ENCODE data around the gene SV2C.
"Not testable (repeated sequence)": the region's sequence is repeated elsewhere in the genome, so short reads cannot be mapped to it uniquely, and the experiment has no call there.

SV2C gene

DNA sequence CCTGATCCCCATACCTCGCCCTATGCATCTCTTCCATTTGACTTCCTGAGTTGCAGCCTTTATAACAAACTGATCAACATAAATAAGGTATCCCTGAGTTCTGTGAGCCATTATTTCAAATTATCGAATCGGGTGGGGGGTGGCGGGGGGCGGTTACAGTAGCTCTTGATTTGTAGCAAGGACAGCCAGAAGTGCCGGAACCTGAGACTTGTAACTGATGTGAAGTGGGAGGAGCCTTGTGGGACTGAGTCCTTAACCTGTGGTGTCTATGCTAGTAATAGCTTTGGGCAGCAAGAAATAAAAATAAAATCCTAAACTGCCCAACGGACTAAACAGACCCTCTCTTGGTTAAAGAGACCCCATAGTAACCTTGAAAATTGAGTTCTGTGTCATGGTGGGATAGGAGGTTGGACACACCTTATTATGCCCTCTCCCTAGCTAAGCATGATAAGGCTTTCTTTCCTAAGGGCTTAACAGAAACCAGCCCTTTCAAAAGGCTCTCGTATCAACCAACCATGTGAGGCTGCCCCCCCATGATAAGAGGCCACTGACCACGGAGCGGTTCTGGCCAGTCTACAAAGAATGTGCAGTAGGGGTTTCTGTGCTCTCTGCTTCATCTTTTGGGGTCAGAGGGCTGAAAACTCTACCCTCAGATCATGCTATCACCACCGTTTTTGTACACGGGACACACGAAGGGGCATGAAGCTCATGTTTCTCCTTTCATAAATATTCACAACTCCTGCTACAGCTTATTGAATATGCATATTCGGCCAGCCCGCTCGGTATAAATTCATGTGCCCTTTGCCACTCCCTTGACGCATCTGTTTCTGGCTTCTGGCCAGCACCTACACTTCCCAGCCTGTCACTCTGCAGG lies 280.4 kb downstream of the SV2C start:
- H3K9me3 ChIP-seq (ENCODE audit: control extremely low read depth in 1 of 5, control insufficient read depth in 4 of 5, insufficient read depth in 2 of 5, low read depth in 1 of 5, low read length in 4 of 5) = no peaks in the 10 kb centered on the region
- H3K36me3 ChIP-seq (ENCODE audit: control insufficient read depth in 4 of 4, insufficient read depth in 4 of 4, low read length in 3 of 4) = no peaks in the 10 kb centered on the region
- peaks cover 0 to 13% (median 6%) of the 10 kb centered on the region in 4 experiments for H3K4me1 ChIP-seq (ENCODE audit: control extremely low read depth in 1 of 4, control insufficient read depth in 4 of 4, insufficient read depth in 4 of 4, low read length in 3 of 4)
- DNase-seq = peak; percentile 59 to 82 (median 77)
- H3K4me3 ChIP-seq (ENCODE audit: control insufficient read depth in 1 of 7, extremely low read depth in 1 of 7, insufficient read depth in 4 of 7, low read depth in 2 of 7, low read length in 6 of 7) = no peak overlapping the region
- H3K27ac ChIP-seq (ENCODE audit: insufficient read depth in 1 of 2, low read depth in 1 of 2, low read length in 2 of 2, poor library complexity in 1 of 2, severe bottlenecking in 2 of 2) = no peak overlapping the region
- 74% methylated on average over 14 of the region's 17 CpGs for whole genome bisulfite sequencing (ENCODE audit: insufficient coverage)
- no peaks in the 10 kb centered on the region for H3K27me3 ChIP-seq (replicated peaks in 2 of 5; ENCODE audit: control insufficient read depth in 4 of 5, insufficient read depth in 5 of 5, low read length in 4 of 5)
- CTCF ChIA-PET = interaction anchor here (0.6 to 1.6 kb wide), 3 partner anchors 9 to 18 kb away, joined by 3 to 4 read pairs (median 4); no protein-coding TSS in a partner anchor
- POLR2A ChIA-PET = no interaction called here

- WGBS (ENCODE audit: insufficient coverage) = 50% methylated on average over 1 of the region's 2 CpGs
- Histone ChIP-seq H3K27ac (ENCODE audit: insufficient read depth in 1 of 2, low read depth in 1 of 2, low read length in 2 of 2, poor library complexity in 1 of 2, severe bottlenecking in 2 of 2) (no peak overlapping the region), H3K4me3 (ENCODE audit: control insufficient read depth in 1 of 7, extremely low read depth in 1 of 7, insufficient read depth in 4 of 7, low read depth in 2 of 7, low read length in 6 of 7) (no peak overlapping the region), H3K9me3 (ENCODE audit: control extremely low read depth in 1 of 5, control insufficient read depth in 4 of 5, insufficient read depth in 2 of 5, low read depth in 1 of 5, low read length in 4 of 5) (no peaks in the 10 kb centered on the region), H3K36me3 (ENCODE audit: control insufficient read depth in 4 of 4, insufficient read depth in 4 of 4, low read length in 3 of 4) (no peaks in the 10 kb centered on the region), H3K4me1 (ENCODE audit: control extremely low read depth in 1 of 4, control insufficient read depth in 4 of 4, insufficient read depth in 4 of 4, low read length in 3 of 4) (peaks cover 0 to 19% (median 8%) of the 10 kb centered on the region in 4 experiments), H3K27me3 (replicated peaks in 2 of 5; ENCODE audit: control insufficient read depth in 4 of 5, insufficient read depth in 5 of 5, low read length in 4 of 5) (no peaks in the 10 kb centered on the region)
- no peak for DNase-seq
- ChIA-PET CTCF (interaction anchor here (1.0 to 1.6 kb wide), 3 partner anchors 10 to 19 kb away, joined by 3 to 4 read pairs (median 3); no protein-coding TSS in a partner anchor), POLR2A (no interaction called here)
These were observed 281.0 kb downstream of the SV2C start for GRCh38 chr5:76364226-76364589.

DNA sequence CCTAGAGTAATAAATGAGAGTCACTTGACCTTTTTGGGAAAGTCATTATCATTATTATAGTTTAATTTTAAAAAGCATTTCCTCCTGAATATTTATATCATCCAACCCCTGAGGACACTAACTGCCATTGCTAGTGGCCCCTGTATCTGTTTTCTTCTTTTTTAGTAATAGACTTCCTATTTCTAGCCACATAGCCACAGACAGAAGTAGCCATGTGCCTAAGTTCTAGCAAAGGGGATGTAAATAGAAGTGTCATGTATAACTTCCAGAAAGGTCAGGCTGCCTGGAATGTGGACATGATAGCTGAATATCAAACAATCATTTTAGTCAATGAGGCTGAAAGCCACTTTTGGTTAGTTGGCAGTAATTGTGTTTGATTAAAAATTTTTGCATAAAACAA lies 282.4 kb downstream of the SV2C start:
- Histone ChIP-seq H3K36me3 (ENCODE audit: control insufficient read depth in 4 of 4, insufficient read depth in 4 of 4, low read length in 3 of 4) (no peaks in the 10 kb centered on the region), H3K9me3 (ENCODE audit: control extremely low read depth in 1 of 5, control insufficient read depth in 4 of 5, insufficient read depth in 2 of 5, low read depth in 1 of 5, low read length in 4 of 5) (no peaks in the 10 kb centered on the region), H3K27me3 (replicated peaks in 2 of 5; ENCODE audit: control insufficient read depth in 4 of 5, insufficient read depth in 5 of 5, low read length in 4 of 5) (no peaks in the 10 kb centered on the region), H3K27ac (ENCODE audit: insufficient read depth in 1 of 2, low read depth in 1 of 2, low read length in 2 of 2, poor library complexity in 1 of 2, severe bottlenecking in 2 of 2) (no peak overlapping the region), H3K4me3 (ENCODE audit: control insufficient read depth in 1 of 7, extremely low read depth in 1 of 7, insufficient read depth in 4 of 7, low read depth in 2 of 7, low read length in 6 of 7) (no peak overlapping the region), H3K4me1 (ENCODE audit: control extremely low read depth in 1 of 4, control insufficient read depth in 4 of 4, insufficient read depth in 4 of 4, low read length in 3 of 4) (peaks cover 0 to 19% (median 8%) of the 10 kb centered on the region in 4 experiments)
- peak in 2 of 3 donors; percentile 40 to 50 for DNase-seq
- ChIA-PET CTCF (no interaction called here), POLR2A (no interaction called here)

DNA sequence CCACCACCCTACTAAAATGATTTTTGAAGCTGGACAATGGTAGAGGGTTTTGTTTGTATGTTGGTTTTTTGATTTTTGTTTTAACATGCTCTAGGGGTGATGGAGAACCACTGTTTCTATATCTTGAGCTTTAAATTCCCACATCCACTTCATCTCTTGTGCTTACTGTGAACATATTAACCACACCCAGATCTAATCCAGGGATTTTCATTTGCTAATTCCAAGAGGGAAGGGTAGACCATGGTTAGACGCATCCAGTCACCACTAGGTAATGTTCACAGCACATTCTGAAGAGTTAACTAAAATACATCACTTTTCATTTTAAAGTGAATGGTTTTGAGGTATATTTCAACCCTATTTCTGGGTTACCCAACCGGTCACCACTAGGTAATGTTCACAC lies 283.4 kb downstream of the SV2C start:
- H3K27ac ChIP-seq (ENCODE audit: insufficient read depth in 1 of 2, low read depth in 1 of 2, low read length in 2 of 2, poor library complexity in 1 of 2, severe bottlenecking in 2 of 2) = no peak overlapping the region
- no peak overlapping the region for H3K4me3 ChIP-seq (ENCODE audit: control insufficient read depth in 1 of 7, extremely low read depth in 1 of 7, insufficient read depth in 4 of 7, low read depth in 2 of 7, low read length in 6 of 7)
- CTCF ChIA-PET = interaction anchor here (0.9 to 1.5 kb wide), 2 partner anchors 9 to 20 kb away, joined by 3 to 5 read pairs; no protein-coding TSS in a partner anchor
- peaks cover 0 to 19% (median 8%) of the 10 kb centered on the region in 4 experiments for H3K4me1 ChIP-seq (ENCODE audit: control extremely low read depth in 1 of 4, control insufficient read depth in 4 of 4, insufficient read depth in 4 of 4, low read length in 3 of 4)
- no peak for DNase-seq
- no peaks in the 10 kb centered on the region for H3K27me3 ChIP-seq (replicated peaks in 2 of 5; ENCODE audit: control insufficient read depth in 4 of 5, insufficient read depth in 5 of 5, low read length in 4 of 5)
- no peaks in the 10 kb centered on the region for H3K9me3 ChIP-seq (ENCODE audit: control extremely low read depth in 1 of 5, control insufficient read depth in 4 of 5, insufficient read depth in 2 of 5, low read depth in 1 of 5, low read length in 4 of 5)
- WGBS (ENCODE audit: insufficient coverage) = no CpG with 5 or more reads among the region's 2 CpGs
- no peaks in the 10 kb centered on the region for H3K36me3 ChIP-seq (ENCODE audit: control insufficient read depth in 4 of 4, insufficient read depth in 4 of 4, low read length in 3 of 4)
- POLR2A ChIA-PET = no interaction called here

GRCh38 chr5:76367623-76368371 lies 284.6 kb downstream of the SV2C start:
- H3K36me3 ChIP-seq (ENCODE audit: control insufficient read depth in 4 of 4, insufficient read depth in 4 of 4, low read length in 3 of 4) = no peaks in the 10 kb centered on the region
- CTCF ChIA-PET = no interaction called here
- no peak overlapping the region for H3K27ac ChIP-seq (ENCODE audit: insufficient read depth in 1 of 2, low read depth in 1 of 2, low read length in 2 of 2, poor library complexity in 1 of 2, severe bottlenecking in 2 of 2)
- H3K9me3 ChIP-seq (ENCODE audit: control extremely low read depth in 1 of 5, control insufficient read depth in 4 of 5, insufficient read depth in 2 of 5, low read depth in 1 of 5, low read length in 4 of 5) = no peaks in the 10 kb centered on the region
- H3K27me3 ChIP-seq (replicated peaks in 2 of 5; ENCODE audit: control insufficient read depth in 4 of 5, insufficient read depth in 5 of 5, low read length in 4 of 5) = no peaks in the 10 kb centered on the region
- peak in 2 of 3 donors; percentile 33 to 42 for DNase-seq
- WGBS (ENCODE audit: insufficient coverage) = 100% methylated on average over 4 of the region's 6 CpGs
- H3K4me3 ChIP-seq (ENCODE audit: control insufficient read depth in 1 of 7, extremely low read depth in 1 of 7, insufficient read depth in 4 of 7, low read depth in 2 of 7, low read length in 6 of 7) = no peak overlapping the region
- POLR2A ChIA-PET = no interaction called here
- H3K4me1 ChIP-seq (ENCODE audit: control extremely low read depth in 1 of 4, control insufficient read depth in 4 of 4, insufficient read depth in 4 of 4, low read length in 3 of 4) = peaks cover 0 to 29% (median 18%) of the 10 kb centered on the region in 4 experiments

- Histone ChIP-seq H3K4me1 (ENCODE audit: control extremely low read depth in 1 of 4, control insufficient read depth in 4 of 4, insufficient read depth in 4 of 4, low read length in 3 of 4) (peaks cover 0 to 30% (median 16%) of the 10 kb centered on the region in 4 experiments), H3K4me3 (ENCODE audit: control insufficient read depth in 1 of 7, extremely low read depth in 1 of 7, insufficient read depth in 4 of 7, low read depth in 2 of 7, low read length in 6 of 7) (no peak overlapping the region), H3K27me3 (replicated peaks in 2 of 5; ENCODE audit: control insufficient read depth in 4 of 5, insufficient read depth in 5 of 5, low read length in 4 of 5) (no peaks in the 10 kb centered on the region), H3K36me3 (ENCODE audit: control insufficient read depth in 4 of 4, insufficient read depth in 4 of 4, low read length in 3 of 4) (no peaks in the 10 kb centered on the region), H3K27ac (ENCODE audit: insufficient read depth in 1 of 2, low read depth in 1 of 2, low read length in 2 of 2, poor library complexity in 1 of 2, severe bottlenecking in 2 of 2) (no peak overlapping the region), H3K9me3 (ENCODE audit: control extremely low read depth in 1 of 5, control insufficient read depth in 4 of 5, insufficient read depth in 2 of 5, low read depth in 1 of 5, low read length in 4 of 5) (no peaks in the 10 kb centered on the region)
- POLR2A ChIA-PET = no interaction called here
- DNase-seq = no peak
- WGBS (ENCODE audit: insufficient coverage) = no CpG with 5 or more reads among the region's 1 CpG
- CTCF ChIA-PET = interaction anchor here (0.8 to 1.3 kb wide), 2 partner anchors 9 to 27 kb away, joined by 3 to 5 read pairs; no protein-coding TSS in a partner anchor
These were observed 285.8 kb downstream of the SV2C start for GRCh38 chr5:76368941-76369340.

DNA sequence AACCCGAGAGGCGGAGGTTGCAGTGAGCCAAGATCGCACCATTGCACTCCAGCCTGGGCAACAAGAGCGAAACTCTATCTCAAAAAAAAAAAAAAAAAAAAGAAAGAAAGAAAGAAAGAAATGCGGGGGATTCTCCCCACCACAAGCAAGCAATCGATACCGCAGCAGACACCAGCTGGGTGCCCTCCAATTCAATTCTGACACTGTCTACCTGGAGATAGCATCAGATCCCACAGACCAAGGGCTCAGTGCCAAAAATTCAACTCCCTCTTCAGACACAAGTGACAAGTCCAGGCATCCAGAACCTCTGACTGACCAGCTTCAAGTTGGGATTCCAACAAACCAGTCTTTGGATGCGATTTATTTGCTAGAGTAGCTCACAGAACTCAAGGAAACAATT lies 286.5 kb downstream of the SV2C start:
- H3K27me3 ChIP-seq (replicated peaks in 2 of 5; ENCODE audit: control insufficient read depth in 4 of 5, insufficient read depth in 5 of 5, low read length in 4 of 5); POLR2A ChIA-PET; H3K9me3 ChIP-seq (ENCODE audit: control extremely low read depth in 1 of 5, control insufficient read depth in 4 of 5, insufficient read depth in 2 of 5, low read depth in 1 of 5, low read length in 4 of 5); DNase-seq; H3K36me3 ChIP-seq (ENCODE audit: control insufficient read depth in 4 of 4, insufficient read depth in 4 of 4, low read length in 3 of 4); H3K27ac ChIP-seq (ENCODE audit: insufficient read depth in 1 of 2, low read depth in 1 of 2, low read length in 2 of 2, poor library complexity in 1 of 2, severe bottlenecking in 2 of 2); H3K4me3 ChIP-seq (ENCODE audit: control insufficient read depth in 1 of 7, extremely low read depth in 1 of 7, insufficient read depth in 4 of 7, low read depth in 2 of 7, low read length in 6 of 7): not testable (repeated sequence)
- H3K4me1 ChIP-seq (ENCODE audit: control extremely low read depth in 1 of 4, control insufficient read depth in 4 of 4, insufficient read depth in 4 of 4, low read length in 3 of 4) = peaks cover 0 to 30% (median 14%) of the 10 kb centered on the region in 4 experiments
- WGBS (ENCODE audit: insufficient coverage) = 72% methylated on average over 3 of the region's 8 CpGs
- CTCF ChIA-PET = interaction anchor here (1.3 kb wide), 1 partner anchor 28 kb away, joined by 5 read pairs; no protein-coding TSS in a partner anchor

All from common myeloid progenitor, CD34-positive (primary cell).